Endothelial cell of umbilical vein (primary cell): Measurements from ENCODE around the gene GABBR2. TPM values are rescaled to one million over a fixed set of nuclear protein-coding genes. Genes with fewer than 3 reads are reported as not detected.
"Not testable (repeated sequence)": the region's sequence is repeated elsewhere in the genome, so short reads cannot be mapped to it uniquely, and the experiment has no call there.

Experiments used
- BruUV-seq: library from RNA; stranded (reverse); fragments of 400-500 nt; replicated peaks from 2 replicates; lab custom pipeline; 2021; lab: Mats Ljungman, UMichigan
- CTCF ChIA-PET: fragments of 300-600, 350-600 bp; sonication (Branson Sonifier 250); formaldehyde crosslinking; loops from one replicate; lab custom pipeline; 2021; ENCODE audit warnings: antibody characterized with exemption, inconsistent platforms; lab: Charles Lee
- POLR2A ChIA-PET: fragments of 300-600, 350-600 bp; sonication (Branson Sonifier 250); formaldehyde crosslinking; loops from one replicate; lab custom pipeline; 2021; ENCODE audit warnings: antibody characterized with exemption, inconsistent platforms; lab: Charles Lee
- DNase-seq: peaks from one replicate; pipeline ENCODE4 v3.0.0-alpha.2; 2011; ENCODE audit warnings: low read depth, low spot score
- FAIRE-seq: peaks from 2 replicates; lab custom pipeline; 2011; peaks lifted over from hg19 to GRCh38; lab: Jason Lieb, UNC
- H2AFZ ChIP-seq: 2 replicates; pipeline ENCODE4 v1.6.0; 2012; ENCODE audit warnings: low read depth, low read length, control low read depth, inconsistent platforms
- H3K27ac ChIP-seq: 2 replicates; pipeline ENCODE4 v1.5.1; 2011; ENCODE audit warnings: low read depth, mild to moderate bottlenecking, control low read depth, low read length, moderate library complexity; ENCODE audit not compliant: insufficient read depth
- H3K27me3 ChIP-seq, 2 experiments: 2 replicates each; pipeline versions ENCODE4 v1.6.0 to v1.6.1; 2011; ENCODE audit warnings: low read length in 2 of 2, mixed read lengths in 1 of 2; ENCODE audit not compliant: control insufficient read depth in 2 of 2, insufficient read depth in 2 of 2
- H3K36me3 ChIP-seq, 2 experiments: 2 replicates in 1 of 2; 3 replicates in 1 of 2; pipeline ENCODE4 v1.5.1; 2011; ENCODE audit warnings: low read length in 2 of 2, mild to moderate bottlenecking in 1 of 2, moderate library complexity in 1 of 2; ENCODE audit not compliant: control insufficient read depth in 2 of 2, insufficient read depth in 2 of 2; ENCODE audit errors: extremely low read depth in 1 of 2
- H3K4me1 ChIP-seq: 3 replicates; pipeline ENCODE4 v1.5.1; 2011; ENCODE audit warnings: mild to moderate bottlenecking, low read length; ENCODE audit not compliant: control insufficient read depth, insufficient read depth; ENCODE audit errors: extremely low read depth
- H3K4me2 ChIP-seq: 2 replicates; pipeline ENCODE4 v1.6.1; 2011; ENCODE audit warnings: low read length, control low read depth, mixed read lengths; ENCODE audit not compliant: insufficient read depth
- H3K4me3 ChIP-seq, 3 experiments: fragments of 200-600 bp in 1 of 3; sonication (generic), shearing (Covaris generic) in 1 of 3; replicated peaks in 1 of 3; 2 replicates each; pipeline ENCODE4 v1.5.1; 2011 to 2016; ENCODE audit warnings: control low read depth in 3 of 3, low read length in 3 of 3, mild to moderate bottlenecking in 2 of 3, inconsistent platforms in 1 of 3, low read depth in 1 of 3, moderate library complexity in 1 of 3; ENCODE audit not compliant: insufficient read depth in 1 of 3
- H3K79me2 ChIP-seq: 2 replicates; pipeline ENCODE4 v1.6.0; 2012; ENCODE audit warnings: low read length, inconsistent platforms; ENCODE audit not compliant: control insufficient read depth, insufficient read depth
- H3K9ac ChIP-seq: replicated peaks from 2 replicates; pipeline ENCODE3; 2011; ENCODE audit warnings: low read length, control low read depth; ENCODE audit not compliant: insufficient read depth; ENCODE audit errors: extremely low read depth
- H3K9me1 ChIP-seq: replicated peaks from 3 replicates; pipeline ENCODE4 v1.6.0; 2011; ENCODE audit warnings: mild to moderate bottlenecking, low read length; ENCODE audit not compliant: control insufficient read depth, insufficient read depth; ENCODE audit errors: extremely low read depth
- H3K9me3 ChIP-seq: replicated peaks from 2 replicates; pipeline ENCODE4 v1.5.1; 2012; ENCODE audit warnings: low read length, inconsistent platforms; ENCODE audit not compliant: control insufficient read depth, insufficient read depth
- H4K20me1 ChIP-seq: replicated peaks from 2 replicates; pipeline ENCODE3; 2011; ENCODE audit warnings: mild to moderate bottlenecking, low read length; ENCODE audit not compliant: control insufficient read depth, insufficient read depth; ENCODE audit errors: extremely low read depth
- CTCF ChIP-seq, 2 donors: IDR thresholded peaks; 1 replicate in 1 of 2; 2 replicates in 1 of 2; pipeline ENCODE4 v1.5.1; 2011; ENCODE audit warnings: low read length in 2 of 2, mild to moderate bottlenecking in 2 of 2, moderate library complexity in 2 of 2, control low read depth in 1 of 2, inconsistent platforms in 1 of 2, low read depth in 1 of 2; ENCODE audit not compliant: insufficient read depth in 1 of 2; ENCODE audit errors: extremely low read depth in 1 of 2
- EZH2 ChIP-seq: IDR thresholded peaks from 2 replicates; pipeline ENCODE4 v1.6.1; 2012; ENCODE audit warnings: borderline replicate concordance, low read depth, mild to moderate bottlenecking, moderate library complexity, low read length, inconsistent platforms; ENCODE audit not compliant: severe bottlenecking
- FOS ChIP-seq: IDR thresholded peaks from 2 replicates; pipeline ENCODE4 v1.6.1; 2011; ENCODE audit warnings: mild to moderate bottlenecking, low read length, moderate library complexity, borderline replicate concordance; ENCODE audit not compliant: insufficient read depth
- GATA2 ChIP-seq: IDR thresholded peaks from 2 replicates; pipeline ENCODE4 v1.7.0; 2011; ENCODE audit warnings: low read depth, mild to moderate bottlenecking, moderate library complexity, mixed read lengths, low read length; ENCODE audit not compliant: insufficient read length, insufficient read depth
- JUN ChIP-seq: IDR thresholded peaks from 2 replicates; pipeline ENCODE4 v1.6.1; 2011; ENCODE audit warnings: borderline replicate concordance, low read depth; ENCODE audit not compliant: insufficient read length, insufficient read depth
- MAX ChIP-seq: IDR thresholded peaks from 2 replicates; pipeline ENCODE4 v1.6.1; 2011; ENCODE audit not compliant: insufficient read depth, insufficient read length
- MYC ChIP-seq: IDR thresholded peaks from one replicate; pipeline ENCODE4 v1.6.1; 2011; ENCODE audit warnings: mild to moderate bottlenecking, low read depth, low read length
- POLR2A ChIP-seq: IDR thresholded peaks from 2 replicates; pipeline ENCODE4 v1.6.1; 2012; ENCODE audit warnings: low read depth, mild to moderate bottlenecking, control low read depth, low read length
- POLR2AphosphoS5 ChIP-seq: IDR thresholded peaks from 2 replicates; pipeline ENCODE4 v1.6.1; 2012; ENCODE audit warnings: low read depth, mild to moderate bottlenecking, control low read depth, low read length, moderate library complexity; ENCODE audit not compliant: insufficient read depth
- dilution Hi-C: fragments of 300-500 bp; cut with MboI; formaldehyde crosslinking; loops from one replicate; pipeline ENCODE4 v1.15.0; 2019; ENCODE audit warnings: low sequenced_read_pairs; ENCODE audit not compliant: extremely low pct_ligation_motif_present
- intact Hi-C: fragments of 100-400 bp; cut with micrococcal nuclease; formaldehyde crosslinking; loops from one replicate; pipeline ENCODE4 v1.10.0; 2022
- polyA plus RNA-seq, 4 experiments: library from polyadenylated mRNA; depleted of rRNA in 3 of 4; stranded (reverse) in 3 of 4; unstranded in 1 of 4; fragments of >200 nt; gene quantifications; 2 replicates each; pipeline versions ENCODE4 v1.2.1 to v1.2.3, GENCODE V29; 2011 to 2012; ENCODE audit warnings: missing spikeins in 1 of 4
- total RNA-seq: library from RNA; stranded (reverse); gene quantifications from 2 replicates; pipeline ENCODE4 v1.2.3, GENCODE V29; 2021

The GABBR2 gene
- total and polyA plus RNA-seq, 2 donors (not counting 3 experiments of a cell fraction or from before 2014, with no cell fraction given): 1.1 to 9.2 TPM

DNA sequence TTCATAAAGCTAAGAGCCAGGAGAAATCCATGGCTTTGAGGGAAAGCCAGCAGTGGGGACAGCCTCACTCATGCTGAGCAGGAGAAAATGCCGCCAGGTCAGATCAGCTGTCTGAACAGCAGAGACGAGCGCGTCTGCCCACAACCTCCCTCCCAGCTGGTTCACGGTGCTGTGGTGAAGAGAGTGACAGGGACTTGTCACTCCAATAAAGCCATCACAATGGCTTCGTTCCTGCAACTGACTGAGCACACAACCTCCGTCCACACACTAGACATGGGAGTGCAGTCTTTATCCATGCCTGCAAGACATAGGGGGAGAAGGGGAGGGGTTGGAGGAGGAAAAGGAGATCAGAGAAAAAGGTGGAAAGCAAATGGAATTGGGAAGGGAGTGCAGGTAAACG lies 206.9 kb downstream of the GABBR2 start:
- BruUV-seq: no TSS peak
- no peaks in the 10 kb centered on the region for H3K4me1 ChIP-seq
- no peaks in the 10 kb centered on the region for H3K27me3 ChIP-seq
- no peak overlapping the region for H2AFZ ChIP-seq
- H3K36me3 ChIP-seq: no peaks in the 10 kb centered on the region
- H3K9me1 ChIP-seq: no peaks in the 10 kb centered on the region
- POLR2A ChIA-PET: no interaction called here
- no peak overlapping the region for H3K9ac ChIP-seq
- no peak overlapping the region for H3K4me2 ChIP-seq
- DNase-seq (no peak), FAIRE-seq (no peak)
- dilution Hi-C loops (no loop called here), intact Hi-C loops (no loop called here)
- H3K4me3 ChIP-seq: no peak overlapping the region
- H3K27ac ChIP-seq: no peak overlapping the region
- no peaks in the 10 kb centered on the region for H4K20me1 ChIP-seq
- TF ChIP-seq EZH2: no peak
- no peak for TF ChIP-seq MAX
- no peak for TF ChIP-seq JUN
- no peak for TF ChIP-seq MYC
- TF ChIP-seq POLR2AphosphoS5: no peak
- no peak for TF ChIP-seq POLR2A
- TF ChIP-seq CTCF (IDR thresholded peaks at IDR 0.05; ENCODE audit: extremely low read depth in 1 of 2, insufficient read depth in 1 of 2, low read depth in 1 of 2, low read length in 2 of 2): no peak
- no peak for TF ChIP-seq FOS
- TF ChIP-seq GATA2: no peak
- no peaks in the 10 kb centered on the region for H3K9me3 ChIP-seq
- no peaks in the 10 kb centered on the region for H3K79me2 ChIP-seq
- CTCF ChIA-PET: interaction anchor here (1.0 kb wide), 1 partner anchor 14 kb away, joined by 4 read pairs; no protein-coding TSS in a partner anchor

GRCh38 chr9:98501259-98501658 lies 207.5 kb downstream of the GABBR2 start:
- H3K79me2 ChIP-seq, H4K20me1 ChIP-seq, H3K36me3 ChIP-seq, H3K9ac ChIP-seq, H3K9me3 ChIP-seq, H3K27me3 ChIP-seq, H2AFZ ChIP-seq, H3K27ac ChIP-seq, BruUV-seq, H3K9me1 ChIP-seq, H3K4me3 ChIP-seq, dilution Hi-C loops, DNase-seq, H3K4me1 ChIP-seq, FAIRE-seq, H3K4me2 ChIP-seq, POLR2A ChIA-PET, intact Hi-C loops: not testable (repeated sequence)
- CTCF ChIA-PET: interaction anchor here (1.0 kb wide), 1 partner anchor 13 kb away, joined by 4 read pairs; no protein-coding TSS in a partner anchor
